Liver (tissue), 3 donors: Measurements from ENCODE around the gene CNIH1.

Source experiments
- CTCF ChIP-seq: fragments of 150-350 bp; IDR thresholded peaks from 2 replicates; pipeline ENCODE4 v1.5.1; 2017; ENCODE audit warnings: improper control_type of control experiment, low read depth, low read length; ENCODE audit not compliant: missing input control
- RAD21 ChIP-seq, 2 donors: IDR thresholded peaks; 2 replicates each; pipeline ENCODE4 v1.6.1; 2016; ENCODE audit warnings: antibody characterized with exemption in 2 of 2, mild to moderate bottlenecking in 2 of 2
- TF ChIP-seq, protein P1 (sequence below): IDR thresholded peaks from 2 replicates; pipeline ENCODE4 v1.6.1; 2016; ENCODE audit warnings: antibody characterized with exemption, mild to moderate bottlenecking
- donor health status: healthy.
- donor health status: healthy.

DNA sequence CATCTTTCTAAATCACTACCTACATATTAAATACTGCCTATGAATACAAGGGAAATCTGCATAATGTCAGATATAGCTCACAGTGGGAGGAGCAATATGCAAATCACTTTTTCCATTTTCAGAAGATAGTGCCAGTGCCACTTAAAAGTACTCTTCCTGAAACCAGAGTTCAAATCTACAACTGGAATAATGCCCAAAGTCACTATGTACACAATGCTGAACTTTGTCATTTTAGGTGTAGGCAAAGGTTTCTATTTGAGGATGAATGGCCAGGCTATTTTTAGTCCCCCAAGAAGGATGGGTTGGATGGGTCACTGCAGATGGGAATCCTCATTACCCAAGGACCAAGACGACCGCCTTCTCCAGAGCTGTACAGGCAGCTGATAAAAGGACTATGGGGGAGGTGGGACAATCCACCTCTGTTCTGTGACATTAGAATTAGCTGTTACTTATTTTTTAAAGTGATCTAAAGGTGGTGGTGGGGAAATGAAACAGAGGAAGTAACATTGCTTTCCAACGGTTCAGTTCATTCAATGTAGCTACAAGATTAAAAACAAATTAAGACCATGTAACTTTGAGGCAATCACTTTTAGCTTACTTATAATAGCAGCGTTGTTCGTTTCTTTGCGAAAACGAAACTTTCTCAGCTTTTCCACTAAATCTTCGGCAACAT, 42.0 kb upstream of the CNIH1 start:
- TF ChIP-seq, protein P1, sequence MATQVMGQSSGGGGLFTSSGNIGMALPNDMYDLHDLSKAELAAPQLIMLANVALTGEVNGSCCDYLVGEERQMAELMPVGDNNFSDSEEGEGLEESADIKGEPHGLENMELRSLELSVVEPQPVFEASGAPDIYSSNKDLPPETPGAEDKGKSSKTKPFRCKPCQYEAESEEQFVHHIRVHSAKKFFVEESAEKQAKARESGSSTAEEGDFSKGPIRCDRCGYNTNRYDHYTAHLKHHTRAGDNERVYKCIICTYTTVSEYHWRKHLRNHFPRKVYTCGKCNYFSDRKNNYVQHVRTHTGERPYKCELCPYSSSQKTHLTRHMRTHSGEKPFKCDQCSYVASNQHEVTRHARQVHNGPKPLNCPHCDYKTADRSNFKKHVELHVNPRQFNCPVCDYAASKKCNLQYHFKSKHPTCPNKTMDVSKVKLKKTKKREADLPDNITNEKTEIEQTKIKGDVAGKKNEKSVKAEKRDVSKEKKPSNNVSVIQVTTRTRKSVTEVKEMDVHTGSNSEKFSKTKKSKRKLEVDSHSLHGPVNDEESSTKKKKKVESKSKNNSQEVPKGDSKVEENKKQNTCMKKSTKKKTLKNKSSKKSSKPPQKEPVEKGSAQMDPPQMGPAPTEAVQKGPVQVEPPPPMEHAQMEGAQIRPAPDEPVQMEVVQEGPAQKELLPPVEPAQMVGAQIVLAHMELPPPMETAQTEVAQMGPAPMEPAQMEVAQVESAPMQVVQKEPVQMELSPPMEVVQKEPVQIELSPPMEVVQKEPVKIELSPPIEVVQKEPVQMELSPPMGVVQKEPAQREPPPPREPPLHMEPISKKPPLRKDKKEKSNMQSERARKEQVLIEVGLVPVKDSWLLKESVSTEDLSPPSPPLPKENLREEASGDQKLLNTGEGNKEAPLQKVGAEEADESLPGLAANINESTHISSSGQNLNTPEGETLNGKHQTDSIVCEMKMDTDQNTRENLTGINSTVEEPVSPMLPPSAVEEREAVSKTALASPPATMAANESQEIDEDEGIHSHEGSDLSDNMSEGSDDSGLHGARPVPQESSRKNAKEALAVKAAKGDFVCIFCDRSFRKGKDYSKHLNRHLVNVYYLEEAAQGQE: no peak
- no peak for TF ChIP-seq CTCF
- TF ChIP-seq RAD21 (IDR thresholded peaks at IDR 0.05): peak; percentile 26 to 56
